HG02938 (cell line): Measurements from ENCODE around the gene ITPKC.

Experiments
- ATAC-seq: cut with Tn5 transposase; IDR thresholded peaks from one replicate; pipeline ENCODE4 v1.9.1; 2021; ENCODE audit warnings: mild to moderate bottlenecking, moderate library complexity; ENCODE audit not compliant: unreplicated experiment

ITPKC gene

GRCh38 chr19:40690050-40690692 is 26.7 kb upstream of the ITPKC start, which contains the start of gene NUMBL:
NUMBL (minus strand) TSS chr19:40690651; CDS start chr19:40690483, 168 bp downstream.
- ATAC-seq: peak; percentile 20

- ATAC-seq: peak; percentile 62
These were observed 26.1 kb upstream of the ITPKC start for GRCh38 chr19:40690693-40691420.

- ATAC-seq: no peak
These were observed 25.3 kb upstream of the ITPKC start for GRCh38 chr19:40691421-40692211.

GRCh38 chr19:40692212-40692551 is 24.7 kb upstream of the ITPKC start:
- ATAC-seq: no peak

GRCh38 chr19:40693150-40693788 is 23.6 kb upstream of the ITPKC start:
- ATAC-seq: no peak

GRCh38 chr19:40693896-40694295 is 23.0 kb upstream of the ITPKC start:
- no peak for ATAC-seq

DNA sequence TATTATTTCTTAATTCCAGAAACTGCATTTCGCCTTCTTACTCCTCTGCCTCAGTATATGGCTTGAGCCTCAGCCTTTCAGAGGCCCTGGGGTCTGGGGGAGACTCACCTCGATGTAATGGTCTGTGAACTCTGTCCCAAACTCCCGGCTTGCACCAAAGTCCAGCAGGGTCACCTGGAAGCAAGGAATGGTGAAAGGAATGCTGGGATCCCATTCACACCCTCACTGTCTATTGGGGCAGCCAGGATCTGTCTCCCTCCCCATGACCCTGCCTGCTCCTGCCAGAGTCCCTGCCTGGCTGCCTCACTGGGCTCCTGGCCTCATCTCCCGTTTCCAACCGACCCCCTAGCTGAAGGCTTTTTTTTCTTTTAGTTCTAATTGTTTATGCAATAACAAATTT is 21.0 kb upstream of the ITPKC start:
- no peak for ATAC-seq

DNA sequence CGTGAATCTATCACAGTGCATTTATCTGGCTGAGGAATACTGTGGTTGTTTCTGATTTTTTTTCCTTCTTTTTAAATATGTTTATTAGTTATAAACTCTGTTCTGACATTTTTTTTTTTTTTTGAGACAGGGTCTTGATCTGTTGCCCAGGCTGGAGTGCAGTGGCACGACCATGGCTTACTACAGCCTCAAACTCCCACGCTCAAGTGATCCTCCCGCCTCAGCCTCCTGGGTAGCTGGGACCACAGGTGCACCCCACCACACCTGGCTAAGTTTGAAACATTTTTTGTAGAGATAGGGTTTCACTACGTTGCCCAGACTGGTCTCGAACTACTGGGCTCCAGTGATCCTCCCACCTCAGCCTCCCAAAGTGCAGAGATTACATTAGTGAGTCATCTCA is 19.9 kb upstream of the ITPKC start:
- no peak for ATAC-seq

- ATAC-seq: no peak
These were observed 16.8 kb upstream of the ITPKC start for GRCh38 chr19:40700083-40700482.

DNA sequence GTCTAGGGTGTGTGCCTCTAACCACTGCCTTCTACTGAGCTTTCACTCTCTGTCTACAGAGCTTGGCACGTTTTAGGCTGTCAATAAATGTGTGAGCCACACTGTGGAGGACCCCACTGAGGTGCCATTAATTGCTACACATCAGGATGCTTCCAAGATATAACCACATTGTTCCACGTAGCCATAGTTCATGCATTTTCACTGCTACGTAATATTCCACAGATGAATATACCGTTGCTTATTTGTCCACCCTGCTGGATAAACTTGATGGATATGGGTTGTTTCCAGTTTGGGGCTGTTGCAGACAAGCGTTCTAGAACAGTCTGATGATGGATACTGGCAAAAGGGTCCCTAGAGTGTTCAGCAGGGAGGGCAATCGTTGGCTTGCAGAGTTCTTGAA is 15.2 kb upstream of the ITPKC start:
- ATAC-seq: no peak

DNA sequence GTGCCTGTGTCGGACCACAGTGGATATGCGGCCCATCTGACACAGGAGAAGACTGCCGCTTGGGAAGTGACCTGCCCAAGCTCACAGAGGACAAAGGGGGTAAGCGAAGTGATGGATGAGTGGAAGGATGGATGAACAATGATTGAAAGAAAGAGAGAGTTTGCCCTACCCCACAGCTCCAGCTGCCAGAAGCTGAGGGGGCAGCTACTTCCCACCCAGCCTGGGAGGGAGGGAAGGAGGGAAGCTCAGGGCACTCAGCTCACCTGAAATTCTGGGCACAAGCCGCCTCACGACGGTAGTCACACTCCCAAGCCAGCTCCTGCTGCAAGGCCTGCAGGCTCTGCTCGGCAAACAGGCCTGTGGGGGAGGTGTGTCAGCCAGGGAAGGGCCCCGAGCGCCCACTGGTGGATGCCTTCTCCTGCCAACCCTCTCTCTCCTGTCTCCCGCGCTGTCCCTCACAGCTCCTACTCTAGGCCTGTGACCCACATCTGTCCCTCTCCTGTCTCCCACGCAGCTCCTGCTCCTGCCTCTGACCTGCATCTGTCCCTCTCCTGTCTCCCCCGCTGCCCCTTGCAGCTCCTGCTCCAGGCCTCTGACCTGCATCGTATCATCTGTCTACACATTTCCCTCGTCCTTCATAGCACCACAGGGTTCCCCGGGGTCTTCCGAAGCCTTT is 14.4 kb upstream of the ITPKC start:
- ATAC-seq: no peak

DNA sequence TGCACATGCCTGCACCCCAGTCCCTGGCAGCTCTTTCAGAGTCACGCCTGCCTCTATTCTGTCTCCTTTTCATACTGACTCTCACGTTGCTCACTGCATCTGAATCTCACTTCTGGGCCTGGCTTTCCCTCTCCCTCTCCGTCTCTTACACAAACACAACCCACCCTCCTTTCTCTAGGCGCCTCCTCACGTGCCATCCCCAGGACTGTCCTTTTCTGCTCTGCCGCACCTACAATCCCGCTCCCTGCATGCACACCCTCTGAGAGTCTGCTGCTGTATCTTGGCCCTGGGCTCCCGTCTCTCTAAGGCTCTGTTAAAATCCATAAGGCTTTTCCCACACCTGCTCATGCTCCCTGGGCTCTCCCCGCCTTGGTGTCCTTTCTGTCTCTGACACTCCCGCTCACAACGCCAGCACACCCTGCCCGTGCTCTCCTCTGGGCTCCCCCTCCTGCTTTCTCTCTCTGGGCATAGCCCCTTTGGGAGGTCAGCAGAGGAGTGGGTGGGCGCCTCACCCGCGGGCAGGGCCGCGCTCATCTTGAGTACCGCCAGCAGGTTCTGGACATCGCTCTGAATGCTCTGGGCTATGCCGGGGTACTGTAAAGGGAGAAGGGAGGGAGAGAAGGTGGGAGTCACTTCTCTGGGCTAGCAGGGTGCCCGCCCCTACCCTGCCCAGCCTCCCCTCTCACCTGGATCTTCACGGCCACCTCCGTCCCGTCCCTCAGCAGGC is 13.7 kb upstream of the ITPKC start:
- ATAC-seq: no peak

GRCh38 chr19:40704491-40705361 is 12.2 kb upstream of the ITPKC start:
- no peak for ATAC-seq

DNA sequence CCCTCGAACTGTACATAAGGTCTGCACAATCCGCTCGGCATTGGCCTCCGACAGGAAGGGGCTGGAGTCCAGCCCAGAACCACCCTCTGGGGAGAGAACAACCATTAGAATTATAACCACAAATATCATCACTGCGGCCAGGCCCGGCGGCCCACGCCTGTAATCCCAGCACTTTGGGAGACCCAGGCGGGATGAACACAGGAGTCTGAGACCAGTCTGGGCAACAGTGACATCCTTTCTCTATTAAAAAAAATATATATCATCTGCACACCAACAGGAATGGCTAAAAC is 11.6 kb upstream of the ITPKC start:
- ATAC-seq: no peak

DNA sequence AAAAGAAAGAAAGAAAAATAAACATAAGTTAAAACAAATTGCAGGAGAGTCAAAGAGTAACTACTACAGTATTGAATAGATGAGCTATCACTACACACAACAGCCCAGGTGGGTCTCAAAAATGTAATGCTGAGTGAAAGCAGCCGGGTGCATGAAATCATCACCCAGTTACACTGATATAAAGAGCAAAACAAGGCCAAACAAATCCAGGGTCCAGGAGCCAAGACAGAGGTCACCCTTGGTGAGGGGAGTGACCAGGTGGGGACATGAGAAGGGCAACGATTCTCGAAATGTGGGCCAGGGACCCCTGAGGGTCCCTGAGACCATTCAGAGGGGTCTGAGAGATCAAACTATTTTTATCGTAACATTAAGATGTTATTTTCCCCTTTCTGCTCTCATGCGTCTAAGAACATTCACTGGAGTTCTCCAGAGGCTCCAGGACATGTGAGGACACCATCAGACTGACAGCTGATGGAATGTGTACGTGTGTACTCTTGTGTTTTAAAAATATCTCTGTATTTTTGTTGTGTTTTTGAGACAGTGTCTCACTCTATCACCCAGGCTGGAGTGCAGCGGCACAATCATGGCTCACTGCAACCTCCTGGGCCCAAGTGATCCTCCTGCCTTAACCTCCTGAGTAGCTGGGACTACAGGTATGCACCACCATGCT is 10.8 kb upstream of the ITPKC start:
- no peak for ATAC-seq

GRCh38 chr19:40707615-40708014 is 9.3 kb upstream of the ITPKC start:
- no peak for ATAC-seq

- ATAC-seq: no peak
These were observed 7.1 kb upstream of the ITPKC start for GRCh38 chr19:40709817-40710216.

GRCh38 chr19:40713939-40714338 is 3.0 kb upstream of the ITPKC start:
- no peak for ATAC-seq
